ENCODE data around the gene IPO7.

GRCh38 chr11:9460322-9461062, 76.0 kb downstream of the IPO7 start, which contains the start of gene ZNF143:
- no peak for TF ChIP-seq CTCF (optimal IDR thresholded peaks at IDR 0.05 in 1 of 3, IDR thresholded peaks at IDR 0.05 in 1 of 3, conservative IDR thresholded peaks at IDR 0.05 in 1 of 3; ENCODE audit: extremely low read depth in 1 of 3, insufficient read depth in 2 of 3, low read length in 3 of 3)
- no peak for TF ChIP-seq EZH2 (IDR thresholded peaks at IDR 0.05; ENCODE audit: low read length)

Data from keratinocyte (primary cell).